ENCODE results near the gene ANKS3.

DNA sequence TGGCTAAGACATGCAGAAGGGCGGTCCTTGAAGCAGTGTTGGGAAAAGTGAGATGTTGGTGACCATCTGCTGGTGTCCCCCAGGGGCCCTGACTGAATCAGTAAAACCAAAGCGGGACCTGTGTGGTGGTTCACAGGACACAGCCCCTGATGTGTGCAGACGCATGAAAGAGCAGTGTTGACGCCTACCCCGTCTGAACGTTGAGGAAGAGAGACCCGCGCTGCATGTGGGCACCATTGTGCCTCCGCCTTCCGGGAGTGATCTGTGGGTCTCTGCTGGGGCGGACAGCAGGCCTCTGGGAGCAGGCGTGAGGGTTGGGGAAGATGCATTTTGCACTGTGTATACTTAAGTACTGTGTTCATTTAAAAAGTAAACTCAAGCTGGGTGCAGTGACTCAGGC lies 77.8 kb downstream of the ANKS3 start:
- TF ChIP-seq POLR2A (IDR thresholded peaks at IDR 0.05) (no peak), CTCF (IDR thresholded peaks at IDR 0.05) (no peak)
